ENCODE results near the gene LCN6. TPM values are rescaled to one million over a fixed set of nuclear protein-coding genes. Genes with fewer than 3 reads are reported as not detected.

The LCN6 gene
- total and polyA plus RNA-seq, 10 of the 15 experiments (the other 5 are each of a cell fraction or from before 2014, with no cell fraction given) = not detected

DNA sequence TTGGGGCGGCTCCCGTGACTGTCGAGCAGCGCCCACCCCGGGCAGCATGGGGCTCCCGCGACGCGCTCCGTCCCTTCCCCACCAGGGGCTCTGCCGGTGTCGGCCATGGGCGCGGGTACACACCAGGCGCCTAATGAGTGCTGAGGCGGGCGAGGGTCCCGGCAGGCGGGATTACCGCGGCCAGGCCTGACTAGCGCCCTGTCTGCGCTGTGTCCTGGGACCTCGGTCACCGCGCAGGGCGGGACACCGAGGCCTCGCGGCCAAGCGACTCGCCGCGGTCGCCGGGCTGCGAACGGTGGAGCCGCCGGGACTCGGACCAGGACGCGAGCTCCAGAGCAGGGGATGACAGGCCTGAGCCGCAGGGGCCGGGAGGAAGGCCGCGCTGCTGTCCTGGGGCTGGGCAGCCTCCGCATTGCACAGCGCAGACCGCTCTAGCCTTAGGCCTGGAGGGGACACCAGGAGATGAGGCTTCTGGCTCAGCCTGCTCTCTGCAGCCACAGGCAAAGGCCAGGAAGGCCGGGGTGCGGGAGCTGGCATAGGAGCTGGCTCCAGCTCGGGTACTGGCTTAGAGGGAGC lies 19.7 kb downstream of the LCN6 start (continued):
- no peak for TF ChIP-seq NBN (IDR thresholded peaks at IDR 0.05)
- no peak for TF ChIP-seq MXI1 (IDR thresholded peaks at IDR 0.05; ENCODE audit: low read depth, low read length)
- TF ChIP-seq, protein P1, sequence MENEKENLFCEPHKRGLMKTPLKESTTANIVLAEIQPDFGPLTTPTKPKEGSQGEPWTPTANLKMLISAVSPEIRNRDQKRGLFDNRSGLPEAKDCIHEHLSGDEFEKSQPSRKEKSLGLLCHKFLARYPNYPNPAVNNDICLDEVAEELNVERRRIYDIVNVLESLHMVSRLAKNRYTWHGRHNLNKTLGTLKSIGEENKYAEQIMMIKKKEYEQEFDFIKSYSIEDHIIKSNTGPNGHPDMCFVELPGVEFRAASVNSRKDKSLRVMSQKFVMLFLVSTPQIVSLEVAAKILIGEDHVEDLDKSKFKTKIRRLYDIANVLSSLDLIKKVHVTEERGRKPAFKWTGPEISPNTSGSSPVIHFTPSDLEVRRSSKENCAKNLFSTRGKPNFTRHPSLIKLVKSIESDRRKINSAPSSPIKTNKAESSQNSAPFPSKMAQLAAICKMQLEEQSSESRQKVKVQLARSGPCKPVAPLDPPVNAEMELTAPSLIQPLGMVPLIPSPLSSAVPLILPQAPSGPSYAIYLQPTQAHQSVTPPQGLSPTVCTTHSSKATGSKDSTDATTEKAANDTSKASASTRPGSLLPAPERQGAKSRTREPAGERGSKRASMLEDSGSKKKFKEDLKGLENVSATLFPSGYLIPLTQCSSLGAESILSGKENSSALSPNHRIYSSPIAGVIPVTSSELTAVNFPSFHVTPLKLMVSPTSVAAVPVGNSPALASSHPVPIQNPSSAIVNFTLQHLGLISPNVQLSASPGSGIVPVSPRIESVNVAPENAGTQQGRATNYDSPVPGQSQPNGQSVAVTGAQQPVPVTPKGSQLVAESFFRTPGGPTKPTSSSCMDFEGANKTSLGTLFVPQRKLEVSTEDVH (IDR thresholded peaks at IDR 0.05; ENCODE audit: low read depth, partially characterized antibody) = no peak
- TF ChIP-seq RB1 (IDR thresholded peaks at IDR 0.05; ENCODE audit: borderline replicate concordance) = no peak
- 0 out of 2 replicates have a peak, but pooled peaks have one; percentile 35 for TF ChIP-seq DPF2 (IDR thresholded peaks at IDR 0.05)
- TF ChIP-seq TCF3 (IDR thresholded peaks at IDR 0.05; ENCODE audit: borderline replicate concordance, insufficient read depth, low read depth, low read length) = no peak
- TF ChIP-seq, protein P2, sequence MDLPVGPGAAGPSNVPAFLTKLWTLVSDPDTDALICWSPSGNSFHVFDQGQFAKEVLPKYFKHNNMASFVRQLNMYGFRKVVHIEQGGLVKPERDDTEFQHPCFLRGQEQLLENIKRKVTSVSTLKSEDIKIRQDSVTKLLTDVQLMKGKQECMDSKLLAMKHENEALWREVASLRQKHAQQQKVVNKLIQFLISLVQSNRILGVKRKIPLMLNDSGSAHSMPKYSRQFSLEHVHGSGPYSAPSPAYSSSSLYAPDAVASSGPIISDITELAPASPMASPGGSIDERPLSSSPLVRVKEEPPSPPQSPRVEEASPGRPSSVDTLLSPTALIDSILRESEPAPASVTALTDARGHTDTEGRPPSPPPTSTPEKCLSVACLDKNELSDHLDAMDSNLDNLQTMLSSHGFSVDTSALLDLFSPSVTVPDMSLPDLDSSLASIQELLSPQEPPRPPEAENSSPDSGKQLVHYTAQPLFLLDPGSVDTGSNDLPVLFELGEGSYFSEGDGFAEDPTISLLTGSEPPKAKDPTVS (IDR thresholded peaks at IDR 0.05; ENCODE audit: low read depth, low read length) = no peak
- TF ChIP-seq MTA2 (IDR thresholded peaks at IDR 0.05; ENCODE audit: low read depth) = no peak
- TF ChIP-seq PML (IDR thresholded peaks at IDR 0.05; ENCODE audit: low read length) = no peak
- TF ChIP-seq SMC3 (IDR thresholded peaks at IDR 0.05; ENCODE audit: borderline replicate concordance, low read length) = no peak
- TF ChIP-seq PAX5 (IDR thresholded peaks at IDR 0.05; ENCODE audit: borderline replicate concordance, low read depth, low read length) = no peak
- no peak for TF ChIP-seq SPI1 (IDR thresholded peaks at IDR 0.05; ENCODE audit: borderline replicate concordance, insufficient read depth, low read depth, low read length)
- TF ChIP-seq ZZZ3 (IDR thresholded peaks at IDR 0.05; ENCODE audit: control insufficient read depth, insufficient read length, low read depth) = no peak
- no peak for TF ChIP-seq BHLHE40 (IDR thresholded peaks at IDR 0.05; ENCODE audit: borderline replicate concordance in 1 of 2, low read depth in 2 of 2, low read length in 1 of 2)
- TF ChIP-seq TCF7 (IDR thresholded peaks at IDR 0.05; ENCODE audit: borderline replicate concordance) = no peak
- TF ChIP-seq ZSCAN29 (IDR thresholded peaks at IDR 0.05) = no peak
- no peak for TF ChIP-seq CREB1 (IDR thresholded peaks at IDR 0.05; ENCODE audit: low read depth)
- TF ChIP-seq LARP7 (IDR thresholded peaks at IDR 0.05) = 0 out of 2 replicates have a peak, but pooled peaks have one; percentile 4
- no peak for TF ChIP-seq BCL11A (IDR thresholded peaks at IDR 0.05; ENCODE audit: low read depth, low read length)
- TF ChIP-seq ASH2L (IDR thresholded peaks at IDR 0.05; ENCODE audit: borderline replicate concordance, low read depth) = no peak
- TF ChIP-seq, protein P3, sequence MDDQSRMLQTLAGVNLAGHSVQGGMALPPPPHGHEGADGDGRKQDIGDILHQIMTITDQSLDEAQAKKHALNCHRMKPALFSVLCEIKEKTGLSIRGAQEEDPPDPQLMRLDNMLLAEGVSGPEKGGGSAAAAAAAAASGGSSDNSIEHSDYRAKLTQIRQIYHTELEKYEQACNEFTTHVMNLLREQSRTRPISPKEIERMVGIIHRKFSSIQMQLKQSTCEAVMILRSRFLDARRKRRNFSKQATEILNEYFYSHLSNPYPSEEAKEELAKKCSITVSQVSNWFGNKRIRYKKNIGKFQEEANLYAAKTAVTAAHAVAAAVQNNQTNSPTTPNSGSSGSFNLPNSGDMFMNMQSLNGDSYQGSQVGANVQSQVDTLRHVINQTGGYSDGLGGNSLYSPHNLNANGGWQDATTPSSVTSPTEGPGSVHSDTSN (IDR thresholded peaks at IDR 0.05; ENCODE audit: insufficient replicate concordance, low read depth, low read length) = no peak
